Mucosa of descending colon (tissue), 3 donors: ENCODE data around the gene SLC22A5. TPM values are rescaled to one million over a fixed set of nuclear protein-coding genes. Genes with fewer than 3 reads are reported as not detected.

Experiments
- ATAC-seq: fragments of 200-7000 bp; cut with Tn5 transposase; one replicate; pipeline ENCODE4 v1.9.1; 2020; ENCODE audit warnings: mild to moderate bottlenecking, moderate library complexity
- DNase-seq, 3 donors: peaks; one replicate each; pipeline ENCODE4 v3.0.0-alpha.2; 2020
- H3K36me3 ChIP-seq: fragments of 200-600 bp; one replicate; pipeline ENCODE4 v1.8.0; 2021; ENCODE audit warnings: low read depth, mild to moderate bottlenecking
- H3K4me1 ChIP-seq: fragments of 200-600 bp; one replicate; pipeline ENCODE4 v1.8.0; 2021; ENCODE audit warnings: low read depth, mild to moderate bottlenecking
- H3K4me3 ChIP-seq: fragments of 200-600 bp; one replicate; pipeline ENCODE4 v1.8.0; 2021; ENCODE audit warnings: mild to moderate bottlenecking
- H3K9me3 ChIP-seq: fragments of 200-600 bp; one replicate; pipeline ENCODE4 v1.8.0; 2021; ENCODE audit warnings: mild to moderate bottlenecking
- intact Hi-C, 2 donors: fragments of 100-400 bp; cut with DNase I in 1 of 2; cut with micrococcal nuclease in 1 of 2; formaldehyde crosslinking; loops; one replicate each; pipeline versions ENCODE4 v1.11.0 to v1.11.1; 2022; cut with DNase I, micrococcal nuclease
- total RNA-seq, 3 donors: library from RNA; stranded (reverse); fragmentation: NEBNext Ultra II Directional in 2 of 3; extraction: Animal tissue kit (Norgen Biotek cat#: 25700) in 2 of 3; gene quantifications; one replicate each; pipeline versions ENCODE4 v1.2.1 to v1.2.4, GENCODE V29; 2021 to 2023
- TF ChIP-seq, protein P1 (sequence below): fragments of 200-600 bp; IDR thresholded peaks from one replicate; pipeline ENCODE4 v1.8.0; 2022; ENCODE audit warnings: antibody characterized with exemption, mild to moderate bottlenecking
- donor health status: DM: no; HTN: no; CAD: no; lungs with moderate emphysema.
- donor health status: DM: no; HTN: no; CAD: no.
- donor health status: DM: no; HTN: yes; CAD: no.

The SLC22A5 gene
- total RNA-seq, 3 donors from 2014 or later: 27.9 to 95.4 (median 29.4) TPM

DNA sequence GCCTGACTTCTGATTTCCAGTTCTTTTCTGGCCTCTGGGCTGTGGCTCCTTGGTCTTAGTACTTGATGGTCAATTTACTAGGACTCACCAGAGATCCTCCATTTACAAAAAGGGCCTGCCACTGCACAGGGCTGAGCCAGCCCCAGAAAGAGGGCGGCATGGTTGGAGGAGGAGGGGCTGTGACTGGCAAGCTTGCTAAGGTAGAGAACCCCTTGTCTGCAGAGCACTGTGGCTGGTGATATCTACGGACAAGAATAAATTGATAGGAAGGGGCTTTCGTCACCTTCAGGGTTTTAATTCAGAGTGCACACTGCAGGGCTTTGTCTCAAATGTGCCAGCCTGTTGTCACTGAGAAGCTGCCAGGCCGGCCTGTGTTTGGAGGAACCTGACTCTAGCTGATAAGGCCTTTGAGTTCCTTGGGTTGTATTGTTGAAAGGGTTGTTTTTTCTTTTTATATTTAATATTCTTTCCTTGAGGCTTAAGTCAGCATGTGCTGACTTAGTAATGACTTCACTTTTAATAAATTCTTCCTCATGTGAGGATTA lies 15.1 kb downstream of the SLC22A5 start:
- intact Hi-C loops: loop anchor here (5.0 to 10.0 kb wide), 2 partner anchors 118 to 430 kb away; partner anchors contain the start of gene SOWAHA (in 1 of the 2)
- ATAC-seq: no peak
- no peak for DNase-seq

DNA sequence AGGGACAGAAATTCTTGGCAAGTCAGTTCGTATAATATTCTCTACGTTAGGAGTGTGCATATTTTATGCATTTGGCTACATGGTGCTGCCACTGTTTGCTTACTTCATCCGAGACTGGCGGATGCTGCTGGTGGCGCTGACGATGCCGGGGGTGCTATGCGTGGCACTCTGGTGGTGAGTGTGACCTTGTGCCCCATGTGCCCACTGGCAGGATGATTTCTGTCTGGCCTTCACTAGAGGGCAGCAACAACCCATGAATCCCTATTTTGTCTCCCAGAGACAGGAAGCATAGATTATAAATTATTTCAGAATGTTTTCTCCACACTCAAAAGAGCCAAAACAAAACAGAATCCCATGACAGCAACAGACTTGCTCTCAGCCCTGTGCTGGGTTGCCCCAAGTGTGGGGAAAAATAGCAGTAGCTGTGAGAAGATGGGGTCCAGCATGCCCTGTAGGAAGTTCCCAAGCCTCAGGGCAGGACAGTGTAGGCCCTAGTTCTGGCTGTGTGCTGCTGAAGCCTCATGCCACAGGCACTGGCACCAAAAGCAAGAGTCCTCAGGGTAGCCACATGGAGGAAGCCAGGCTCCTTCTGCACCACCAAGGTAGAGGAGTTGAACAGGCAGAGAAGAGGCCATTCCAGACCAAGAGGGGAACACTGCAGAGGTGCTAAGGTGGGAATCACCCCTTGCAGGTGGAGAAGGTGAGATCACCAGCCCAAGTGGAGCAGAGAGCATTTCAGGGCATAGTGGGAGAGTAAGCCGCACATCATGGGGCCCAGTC lies 16.0 kb downstream of the SLC22A5 start:
- Histone ChIP-seq H3K36me3 (peaks cover 4% of the 10 kb centered on the region), H3K4me1 (peaks cover 22% of the 10 kb centered on the region), H3K4me3 (no peak overlapping the region), H3K9me3 (no peaks in the 10 kb centered on the region)
- intact Hi-C loops: loop anchor here (5.0 to 10.0 kb wide), 2 partner anchors 117 to 429 kb away; partner anchors contain the start of gene SOWAHA (in 1 of the 2)
- TF ChIP-seq, protein P1, sequence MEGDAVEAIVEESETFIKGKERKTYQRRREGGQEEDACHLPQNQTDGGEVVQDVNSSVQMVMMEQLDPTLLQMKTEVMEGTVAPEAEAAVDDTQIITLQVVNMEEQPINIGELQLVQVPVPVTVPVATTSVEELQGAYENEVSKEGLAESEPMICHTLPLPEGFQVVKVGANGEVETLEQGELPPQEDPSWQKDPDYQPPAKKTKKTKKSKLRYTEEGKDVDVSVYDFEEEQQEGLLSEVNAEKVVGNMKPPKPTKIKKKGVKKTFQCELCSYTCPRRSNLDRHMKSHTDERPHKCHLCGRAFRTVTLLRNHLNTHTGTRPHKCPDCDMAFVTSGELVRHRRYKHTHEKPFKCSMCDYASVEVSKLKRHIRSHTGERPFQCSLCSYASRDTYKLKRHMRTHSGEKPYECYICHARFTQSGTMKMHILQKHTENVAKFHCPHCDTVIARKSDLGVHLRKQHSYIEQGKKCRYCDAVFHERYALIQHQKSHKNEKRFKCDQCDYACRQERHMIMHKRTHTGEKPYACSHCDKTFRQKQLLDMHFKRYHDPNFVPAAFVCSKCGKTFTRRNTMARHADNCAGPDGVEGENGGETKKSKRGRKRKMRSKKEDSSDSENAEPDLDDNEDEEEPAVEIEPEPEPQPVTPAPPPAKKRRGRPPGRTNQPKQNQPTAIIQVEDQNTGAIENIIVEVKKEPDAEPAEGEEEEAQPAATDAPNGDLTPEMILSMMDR: peak; percentile 56
- DNase-seq (peak; percentile 44 to 75 (median 59)), ATAC-seq (peak; percentile 48)

More for the DNA sequence above, 15.1 kb downstream of the SLC22A5 start:
- TF ChIP-seq, protein P1: no peak
- Histone ChIP-seq H3K36me3 (peaks cover 4% of the 10 kb centered on the region), H3K4me3 (no peak overlapping the region), H3K9me3 (no peaks in the 10 kb centered on the region), H3K4me1 (peaks cover 22% of the 10 kb centered on the region)

DNA sequence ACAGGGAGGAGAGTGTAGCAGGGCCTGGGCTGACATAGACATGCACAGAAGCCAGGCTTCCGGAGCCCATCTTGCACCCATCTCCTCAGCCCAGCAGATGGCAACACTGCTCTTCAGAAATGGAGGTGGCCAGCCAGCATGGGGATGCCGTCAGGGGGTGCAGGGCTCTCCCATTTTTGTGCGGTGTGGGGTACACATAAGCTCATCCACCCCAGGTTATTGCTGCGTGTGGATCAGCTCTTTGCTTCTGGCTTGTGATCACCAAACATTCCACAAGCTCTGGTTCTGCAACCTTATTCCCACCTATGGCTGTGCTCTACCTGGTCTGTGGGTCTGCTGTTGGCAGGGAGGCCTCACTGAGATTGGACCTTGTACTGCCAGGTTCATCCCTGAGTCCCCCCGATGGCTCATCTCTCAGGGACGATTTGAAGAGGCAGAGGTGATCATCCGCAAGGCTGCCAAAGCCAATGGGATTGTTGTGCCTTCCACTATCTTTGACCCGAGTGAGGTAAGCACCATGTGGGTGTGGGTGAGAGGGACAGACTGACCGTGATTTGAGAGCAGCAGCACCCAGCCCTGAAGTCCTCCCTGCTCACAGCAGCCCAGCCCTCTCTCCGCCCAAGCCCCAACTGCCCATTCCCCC lies 17.3 kb downstream of the SLC22A5 start:
- H3K4me3 ChIP-seq: no peak overlapping the region
- TF ChIP-seq, protein P1: peak; percentile 56
- intact Hi-C loops: loop anchor here (5.0 to 10.0 kb wide), 2 partner anchors 116 to 428 kb away; partner anchors contain the start of gene SOWAHA (in 1 of the 2)
- no peaks in the 10 kb centered on the region for H3K9me3 ChIP-seq
- ATAC-seq (peak; percentile 84), DNase-seq (peak; percentile 82 to 84 (median 84))
- peaks cover 4% of the 10 kb centered on the region for H3K36me3 ChIP-seq
- peaks cover 22% of the 10 kb centered on the region for H3K4me1 ChIP-seq

DNA sequence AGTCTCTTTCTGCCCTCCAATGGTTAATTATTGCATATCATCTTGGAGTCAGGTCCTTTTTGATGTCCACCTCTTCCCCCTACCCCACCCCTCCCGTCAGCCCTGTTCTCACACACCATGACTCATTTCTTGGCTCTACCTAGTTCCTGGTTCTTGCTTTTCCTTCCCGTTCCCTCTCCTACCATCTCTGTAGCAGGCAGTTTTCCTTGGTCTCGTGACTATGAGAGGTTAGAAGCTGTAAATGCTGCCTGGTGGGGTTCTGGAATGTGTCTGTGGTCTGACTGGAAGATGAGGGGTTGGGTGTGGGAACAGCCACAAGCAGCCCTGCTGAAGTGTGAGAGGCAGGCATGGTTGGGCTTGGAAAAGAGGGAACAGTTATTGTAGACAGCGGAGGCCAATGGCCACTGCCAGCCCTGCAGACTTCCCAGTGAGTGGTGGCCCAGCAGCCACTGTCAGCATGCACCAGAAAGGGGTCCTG lies 18.2 kb downstream of the SLC22A5 start:
- H3K4me1 ChIP-seq: peaks cover 22% of the 10 kb centered on the region
- intact Hi-C loops: loop anchor here (5.0 to 10.0 kb wide), 2 partner anchors 115 to 427 kb away; partner anchors contain the start of gene SOWAHA (in 1 of the 2)

More for the DNA sequence above, 18.2 kb downstream of the SLC22A5 start:
- TF ChIP-seq, protein P1: no peak
- Histone ChIP-seq H3K36me3 (peaks cover 4% of the 10 kb centered on the region), H3K4me3 (no peak overlapping the region), H3K9me3 (no peaks in the 10 kb centered on the region)
- ATAC-seq: peak; percentile 84
- peak; percentile 60 to 76 (median 71) for DNase-seq
